A673 (cell line): ENCODE results near the gene SCO1. TPM values are rescaled to one million over a fixed set of nuclear protein-coding genes. Genes with fewer than 3 reads are reported as not detected.

Source experiments
- BruUV-seq: library from RNA; stranded (reverse); fragments of 400-500 nt; replicated peaks from 2 replicates; lab custom pipeline; 2021; lab: Mats Ljungman, UMichigan
- CTCF ChIA-PET: fragments of 300-600 bp; sonication (Branson Sonifier 250); formaldehyde crosslinking; loops from one replicate; lab custom pipeline; 2022; ENCODE audit warnings: antibody characterized with exemption; lab: Charles Lee
- POLR2A ChIA-PET: fragments of 300-600 bp; sonication (Branson Sonifier 250); formaldehyde crosslinking; loops from one replicate; lab custom pipeline; 2022; ENCODE audit warnings: antibody characterized with exemption; ENCODE audit not compliant: low non-redundant PET; lab: Charles Lee
- DNase-seq: peaks from one replicate; pipeline ENCODE4 v3.0.0-alpha.2; 2015; ENCODE audit warnings: low spot score
- H3K27ac ChIP-seq: fragments of 200-600 bp; sonication (generic); 2 replicates; pipeline ENCODE4 v1.5.1; 2016; ENCODE audit warnings: mixed run types, low read depth, mild to moderate bottlenecking, mixed read lengths, antibody characterized with exemption, low read length; ENCODE audit not compliant: poor library complexity, severe bottlenecking
- H3K27me3 ChIP-seq: fragments of 200-600 bp; sonication (generic); replicated peaks from 2 replicates; pipeline ENCODE4 v1.6.1; 2017; ENCODE audit warnings: mixed run types, low read depth, mild to moderate bottlenecking, mixed read lengths, antibody characterized with exemption, low read length; ENCODE audit not compliant: insufficient read depth, poor library complexity
- H3K36me3 ChIP-seq: fragments of 200-600 bp; sonication (generic); 2 replicates; pipeline ENCODE4 v1.6.1; 2016; ENCODE audit warnings: mixed run types, mild to moderate bottlenecking, mixed read lengths, antibody characterized with exemption, low read length; ENCODE audit not compliant: insufficient read depth, poor library complexity, severe bottlenecking
- H3K4me1 ChIP-seq: fragments of 200-600 bp; sonication (generic); 2 replicates; pipeline ENCODE4 v1.6.1; 2017; ENCODE audit warnings: mixed run types, mild to moderate bottlenecking, mixed read lengths, antibody characterized with exemption, low read length; ENCODE audit not compliant: insufficient read depth, poor library complexity, severe bottlenecking
- H3K4me3 ChIP-seq: fragments of 200-600 bp; sonication (generic); 2 replicates; pipeline ENCODE4 v1.5.1; 2016; ENCODE audit warnings: low read depth, mixed run types, mild to moderate bottlenecking, mixed read lengths, low read length; ENCODE audit not compliant: poor library complexity, severe bottlenecking
- H3K9me3 ChIP-seq: fragments of 200-600 bp; sonication (generic); 2 replicates; pipeline ENCODE4 v1.6.1; 2016; ENCODE audit warnings: mixed run types, low read depth, mild to moderate bottlenecking, mixed read lengths, antibody characterized with exemption, low read length; ENCODE audit not compliant: poor library complexity, severe bottlenecking
- EZH2 ChIP-seq: fragments of 200-600 bp; sonication (generic); IDR thresholded peaks from 2 replicates; pipeline ENCODE4 v1.6.1; 2017; ENCODE audit warnings: borderline replicate concordance, low read depth, mild to moderate bottlenecking, mixed read lengths, antibody characterized with exemption, low read length; ENCODE audit not compliant: poor library complexity, severe bottlenecking
- intact Hi-C: fragments of 100-400 bp; cut with micrococcal nuclease; formaldehyde crosslinking; loops from one replicate; pipeline ENCODE4 v1.10.0; 2022; ENCODE audit not compliant: unreplicated experiment
- total RNA-seq: library from RNA; stranded (reverse); gene quantifications from 2 replicates; pipeline ENCODE4 v1.2.3, GENCODE V29; 2021
- TF ChIP-seq, protein P1 (sequence below): fragments of 300-800, 200-600 bp; sonication (generic); conservative IDR thresholded peaks from 2 replicates; pipeline ENCODE4 v1.5.1; 2017; ENCODE audit warnings: low read depth, mild to moderate bottlenecking, antibody characterized with exemption, low read length, moderate library complexity, mixed read lengths

SCO1 gene
- total RNA-seq, 1 experiment from 2014 or later: 42.2 TPM

DNA sequence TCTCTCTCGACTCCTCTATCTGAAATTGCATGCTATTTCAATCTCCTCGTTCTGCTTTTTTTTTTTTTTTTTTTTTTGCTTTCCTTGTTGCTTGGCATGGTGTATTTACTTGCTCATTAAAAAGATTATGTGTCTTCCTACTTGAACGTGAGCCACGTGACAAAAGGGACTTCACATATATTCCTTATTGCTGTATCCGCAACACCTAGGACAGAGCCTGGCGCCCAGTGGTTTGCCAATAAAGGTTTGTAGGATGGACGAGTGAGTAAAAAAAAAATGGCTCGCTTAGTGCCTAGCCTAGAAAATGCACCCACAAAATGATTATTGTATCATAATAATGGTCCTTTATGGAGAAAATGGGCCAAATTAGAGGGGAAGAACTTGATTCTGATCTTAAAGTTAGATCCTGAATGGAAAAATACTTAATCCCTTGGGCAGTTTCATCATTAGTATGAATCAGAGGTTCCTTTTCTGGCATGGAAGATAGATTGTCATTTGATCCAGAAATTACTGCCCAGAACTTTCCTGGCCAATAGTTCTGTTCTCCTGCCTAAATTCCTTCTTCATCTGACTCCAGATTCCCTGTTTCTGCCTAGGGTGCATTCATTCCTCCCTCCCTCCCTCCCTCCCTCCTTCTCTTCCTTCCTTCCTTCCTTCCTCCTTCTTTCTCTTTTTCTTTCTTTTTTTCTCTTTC is 46.1 kb upstream of the SCO1 start:
- TF ChIP-seq, protein P1, sequence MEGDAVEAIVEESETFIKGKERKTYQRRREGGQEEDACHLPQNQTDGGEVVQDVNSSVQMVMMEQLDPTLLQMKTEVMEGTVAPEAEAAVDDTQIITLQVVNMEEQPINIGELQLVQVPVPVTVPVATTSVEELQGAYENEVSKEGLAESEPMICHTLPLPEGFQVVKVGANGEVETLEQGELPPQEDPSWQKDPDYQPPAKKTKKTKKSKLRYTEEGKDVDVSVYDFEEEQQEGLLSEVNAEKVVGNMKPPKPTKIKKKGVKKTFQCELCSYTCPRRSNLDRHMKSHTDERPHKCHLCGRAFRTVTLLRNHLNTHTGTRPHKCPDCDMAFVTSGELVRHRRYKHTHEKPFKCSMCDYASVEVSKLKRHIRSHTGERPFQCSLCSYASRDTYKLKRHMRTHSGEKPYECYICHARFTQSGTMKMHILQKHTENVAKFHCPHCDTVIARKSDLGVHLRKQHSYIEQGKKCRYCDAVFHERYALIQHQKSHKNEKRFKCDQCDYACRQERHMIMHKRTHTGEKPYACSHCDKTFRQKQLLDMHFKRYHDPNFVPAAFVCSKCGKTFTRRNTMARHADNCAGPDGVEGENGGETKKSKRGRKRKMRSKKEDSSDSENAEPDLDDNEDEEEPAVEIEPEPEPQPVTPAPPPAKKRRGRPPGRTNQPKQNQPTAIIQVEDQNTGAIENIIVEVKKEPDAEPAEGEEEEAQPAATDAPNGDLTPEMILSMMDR: no peak
- no peak for TF ChIP-seq EZH2
- Histone ChIP-seq H3K36me3 (no peaks in the 10 kb centered on the region), H3K27ac (no peak overlapping the region), H3K9me3 (no peaks in the 10 kb centered on the region), H3K4me3 (no peak overlapping the region), H3K27me3 (peaks cover 4% of the 10 kb centered on the region), H3K4me1 (peaks cover 10% of the 10 kb centered on the region)
- POLR2A ChIA-PET: no interaction called here
- no peak for DNase-seq
- no TSS peak for BruUV-seq
- CTCF ChIA-PET: no interaction called here
- intact Hi-C loops: loop anchor here (10.0 kb wide), 1 partner anchor 401 kb away; no protein-coding TSS in a partner anchor

DNA sequence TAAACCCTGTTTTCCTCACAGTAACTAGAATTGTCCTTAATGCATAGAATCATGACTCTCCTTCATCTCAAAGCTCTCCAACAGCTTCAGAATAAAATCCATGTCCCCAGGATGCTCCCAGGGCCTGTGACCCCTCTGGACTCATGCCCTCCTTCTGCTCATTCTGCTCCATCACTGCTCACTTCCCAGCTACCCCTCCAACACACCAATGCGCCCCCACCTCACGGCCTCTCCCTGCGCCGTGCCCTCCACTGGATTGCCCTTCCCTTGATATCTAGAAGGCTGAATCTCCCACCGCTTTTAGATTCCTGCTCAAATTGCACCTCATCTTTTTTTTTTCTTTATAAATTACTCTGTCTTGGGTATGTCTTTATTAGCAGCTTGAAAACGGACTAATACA is 45.1 kb upstream of the SCO1 start:
- TF ChIP-seq, protein P1: no peak
- TF ChIP-seq EZH2: no peak
- POLR2A ChIA-PET: no interaction called here
- CTCF ChIA-PET: interaction anchor here (0.6 kb wide), 1 partner anchor 150 kb away, joined by 3 read pairs; no protein-coding TSS in a partner anchor
- Histone ChIP-seq H3K9me3 (no peaks in the 10 kb centered on the region), H3K36me3 (no peaks in the 10 kb centered on the region), H3K27me3 (peaks cover 4% of the 10 kb centered on the region), H3K4me1 (no peaks in the 10 kb centered on the region), H3K27ac (no peak overlapping the region), H3K4me3 (no peak overlapping the region)
- no peak for DNase-seq
- intact Hi-C loops: loop anchor here (10.0 kb wide), 1 partner anchor 402 kb away; no protein-coding TSS in a partner anchor
- no TSS peak for BruUV-seq

DNA sequence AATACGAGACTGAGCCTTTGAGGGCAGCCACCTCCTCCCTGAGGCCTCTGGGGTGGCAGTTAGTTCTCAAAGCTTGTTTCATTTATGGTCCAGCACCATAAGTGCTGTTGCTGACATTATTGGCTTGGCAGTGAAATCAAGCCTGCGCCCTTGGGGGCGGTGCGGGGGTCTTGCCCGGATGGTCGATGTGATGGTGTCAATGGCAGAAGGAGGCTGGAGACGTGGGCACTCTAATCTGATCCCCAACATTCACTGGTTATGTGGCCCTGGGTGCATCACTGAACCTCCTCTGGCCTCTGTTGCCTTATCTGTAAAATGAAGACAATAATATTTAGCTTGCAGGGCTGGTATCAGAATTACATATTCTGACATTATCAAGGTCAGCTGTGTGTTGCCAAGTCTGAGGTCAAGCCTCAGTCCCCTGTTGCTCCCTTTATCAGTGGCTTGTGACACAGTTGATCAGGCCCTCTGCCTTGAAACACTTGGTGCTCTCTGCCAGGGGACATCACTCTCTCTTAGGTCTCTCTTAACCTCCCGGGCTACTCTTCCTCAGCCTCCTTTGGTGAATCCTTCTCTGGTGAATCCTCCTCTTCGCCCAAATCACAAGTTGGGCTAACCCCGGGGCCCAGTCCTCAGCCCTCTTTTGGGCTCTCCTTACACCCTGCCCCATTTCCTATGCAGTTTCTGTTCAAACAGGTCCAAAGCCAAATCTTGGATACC is 44.2 kb upstream of the SCO1 start:
- Histone ChIP-seq H3K27me3 (peaks cover 4% of the 10 kb centered on the region), H3K27ac (no peak overlapping the region), H3K4me3 (no peak overlapping the region), H3K9me3 (no peaks in the 10 kb centered on the region), H3K36me3 (no peaks in the 10 kb centered on the region), H3K4me1 (no peaks in the 10 kb centered on the region)
- BruUV-seq: no TSS peak
- CTCF ChIA-PET: no interaction called here
- no peak for DNase-seq
- no peak for TF ChIP-seq EZH2
- TF ChIP-seq, protein P1: no peak
- intact Hi-C loops: loop anchor here (10.0 kb wide), 1 partner anchor 403 kb away; no protein-coding TSS in a partner anchor
- POLR2A ChIA-PET: no interaction called here
